ENCODE data around the gene DIPK1A. TPM values are rescaled to one million over a fixed set of nuclear protein-coding genes. Genes with fewer than 3 reads are reported as not detected.
A peak's percentile ranks its signal among the peaks of the same experiment; 100 is the strongest.

DIPK1A gene
- total RNA-seq, 1 experiment from 2014 or later = 8.6 TPM

DNA sequence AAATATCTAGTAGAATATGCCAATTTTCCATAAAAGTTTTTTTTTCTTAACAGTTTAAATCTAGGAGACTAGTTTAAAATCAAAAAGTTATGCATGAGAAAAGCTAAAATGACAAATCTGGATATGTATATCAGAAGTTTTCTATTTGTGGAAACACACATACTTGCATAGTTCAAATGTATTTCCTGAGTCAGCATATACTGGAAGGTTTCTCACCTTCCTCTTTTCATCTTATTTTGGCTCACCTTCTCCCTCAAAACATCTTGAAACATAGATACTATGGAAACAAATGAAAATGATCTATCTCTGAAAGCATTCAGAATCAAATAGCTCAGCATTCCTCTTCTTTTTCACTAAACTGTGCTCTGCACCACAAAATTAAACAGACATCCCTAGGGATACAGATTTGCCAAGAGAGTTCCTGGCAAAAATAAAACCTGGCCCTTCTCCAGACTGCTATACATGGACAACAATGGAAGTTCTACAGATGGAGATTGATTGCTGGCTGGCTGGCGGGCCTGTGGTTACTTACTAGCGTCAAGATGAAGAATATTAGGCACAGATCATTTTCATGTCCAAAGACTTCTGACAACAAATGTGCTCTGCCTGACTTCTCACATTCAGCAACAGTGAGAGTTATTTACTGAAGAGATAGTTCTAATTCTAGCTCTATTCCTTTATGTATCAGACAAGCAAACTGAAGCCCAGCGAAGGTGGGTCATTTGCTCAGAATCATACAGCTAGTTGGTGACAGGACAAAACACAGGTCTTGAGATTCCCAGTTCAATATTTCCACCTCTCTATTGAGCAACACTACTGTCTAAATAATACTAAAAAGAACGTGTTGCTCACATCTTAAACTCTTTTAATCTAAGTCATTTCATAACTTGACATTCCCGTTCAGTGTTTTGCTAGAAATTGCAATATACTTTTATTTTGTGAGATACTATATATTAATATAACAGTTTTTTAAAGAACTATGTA, 26.6 kb downstream of the DIPK1A start:
- in situ Hi-C loops (cut with HindIII; ENCODE audit: low pct_unique_long_range_greater_than_20kb, low sequenced_read_pairs) = no loop called here
- no peak for DNase-seq (ENCODE audit: low read depth)

DNA sequence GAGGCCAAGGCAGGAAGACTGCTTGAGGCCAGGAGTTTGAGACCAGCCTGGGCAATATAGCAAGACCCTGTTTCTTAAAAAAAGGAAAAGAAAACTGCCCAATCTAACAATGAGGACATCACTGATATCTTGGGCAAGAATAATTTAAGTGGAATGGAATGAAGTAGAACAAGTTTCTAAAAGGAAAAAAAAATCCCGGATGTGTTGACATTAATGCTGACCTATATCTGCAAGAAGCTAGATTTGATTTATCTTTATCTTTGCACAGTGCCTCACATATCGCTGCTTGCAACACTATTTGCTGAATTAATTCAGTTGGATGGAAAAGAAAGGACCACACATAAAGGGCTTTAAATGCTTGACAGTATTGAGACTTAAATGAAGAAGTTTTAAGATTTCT, 27.8 kb downstream of the DIPK1A start:
- DNase-seq (ENCODE audit: low read depth) = no peak
- in situ Hi-C loops (cut with HindIII; ENCODE audit: low pct_unique_long_range_greater_than_20kb, low sequenced_read_pairs) = no loop called here

GRCh38 chr1:92931691-92932090, 29.6 kb downstream of the DIPK1A start:
- in situ Hi-C loops (cut with HindIII; ENCODE audit: low pct_unique_long_range_greater_than_20kb, low sequenced_read_pairs) = no loop called here
- no peak for DNase-seq (ENCODE audit: low read depth)

- no peak for DNase-seq (ENCODE audit: low read depth)
- in situ Hi-C loops (cut with HindIII; ENCODE audit: low pct_unique_long_range_greater_than_20kb, low sequenced_read_pairs) = no loop called here
Observed at GRCh38 chr1:92929461-92929860, 31.8 kb downstream of the DIPK1A start.

- in situ Hi-C loops (cut with HindIII; ENCODE audit: low pct_unique_long_range_greater_than_20kb, low sequenced_read_pairs) = no loop called here
- no peak for DNase-seq (ENCODE audit: low read depth)
Observed at GRCh38 chr1:92927870-92928269, 33.4 kb downstream of the DIPK1A start.

DNA sequence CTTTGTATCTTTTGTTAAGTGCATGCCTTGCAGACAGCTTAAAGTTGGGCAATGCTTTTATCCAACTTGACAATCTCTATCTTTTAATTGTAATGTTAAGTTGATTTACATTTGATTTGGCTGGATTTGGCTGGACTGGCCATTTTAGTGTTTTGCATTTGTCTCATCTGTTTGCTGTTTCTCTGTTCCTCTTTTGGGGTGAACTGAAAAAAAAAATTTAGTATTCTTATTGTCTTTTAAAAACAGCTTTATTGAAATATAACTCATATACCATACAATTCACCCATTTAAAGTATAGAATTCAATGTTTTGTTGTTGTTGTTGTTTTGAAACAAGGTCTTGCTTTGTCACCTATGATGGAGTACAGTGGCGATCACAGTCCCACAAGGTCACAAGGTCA, 34.4 kb downstream of the DIPK1A start:
- in situ Hi-C loops (cut with HindIII; ENCODE audit: low pct_unique_long_range_greater_than_20kb, low sequenced_read_pairs) = no loop called here

DNA sequence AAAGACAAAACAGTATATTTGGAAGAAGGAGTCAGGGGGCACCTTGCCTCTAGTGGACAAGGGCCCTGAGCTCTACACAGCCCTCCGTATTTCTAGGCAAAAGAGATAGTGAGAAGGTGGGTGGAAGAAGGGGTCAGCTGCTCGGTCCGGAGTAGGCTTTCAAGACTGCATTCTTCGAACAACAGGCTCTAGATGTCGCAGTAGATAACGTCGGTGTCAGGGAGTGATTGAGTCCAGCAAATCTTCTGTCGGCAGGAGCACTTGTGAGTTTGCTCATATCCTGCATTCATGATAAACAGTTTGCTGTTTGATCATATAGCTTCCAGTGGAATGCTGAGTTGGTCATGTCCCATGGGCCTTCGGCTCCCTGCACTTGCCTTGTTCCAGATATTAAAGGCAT, 36.8 kb downstream of the DIPK1A start:
- in situ Hi-C loops (cut with HindIII; ENCODE audit: low pct_unique_long_range_greater_than_20kb, low sequenced_read_pairs) = no loop called here
- no peak for DNase-seq (ENCODE audit: low read depth)

More for the DNA sequence above, 34.4 kb downstream of the DIPK1A start:
- DNase-seq (ENCODE audit: low read depth) = no peak

GRCh38 chr1:92923664-92924063, 37.6 kb downstream of the DIPK1A start:
- in situ Hi-C loops (cut with HindIII; ENCODE audit: low pct_unique_long_range_greater_than_20kb, low sequenced_read_pairs) = no loop called here
- no peak for DNase-seq (ENCODE audit: low read depth)

DNA sequence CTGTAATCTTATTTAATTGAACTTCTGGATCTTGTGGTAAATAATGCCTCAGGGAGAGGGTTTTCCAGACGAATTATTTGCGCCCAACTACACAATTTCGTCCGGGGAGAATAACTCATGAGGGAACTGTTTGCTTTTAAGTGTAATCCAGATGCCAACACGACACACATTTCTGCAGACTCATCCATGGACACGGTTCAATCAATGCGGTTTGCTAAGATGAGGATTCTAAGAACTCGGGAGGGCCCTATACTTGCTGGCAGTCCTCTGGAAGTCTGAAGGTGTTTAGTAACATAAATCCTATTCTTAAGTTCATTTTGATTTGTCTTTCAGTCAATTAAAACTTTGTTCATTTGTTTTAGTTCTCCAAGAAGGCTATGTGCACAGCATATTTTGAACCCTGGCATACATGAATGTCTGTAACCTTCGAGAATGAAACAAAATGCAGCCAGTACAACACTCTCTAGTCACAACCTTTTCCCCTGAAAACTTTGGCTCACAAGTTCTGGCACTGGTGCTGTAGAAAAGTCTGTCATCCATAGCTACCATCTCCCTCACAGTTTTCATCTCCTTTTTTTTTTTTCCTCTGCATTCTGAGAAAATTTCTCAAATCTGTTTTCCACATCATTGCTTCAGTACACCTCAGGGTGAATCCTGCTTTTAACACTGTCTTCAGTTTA, 38.8 kb downstream of the DIPK1A start:
- peak; percentile 61 for DNase-seq (ENCODE audit: low read depth)
- in situ Hi-C loops (cut with HindIII; ENCODE audit: low pct_unique_long_range_greater_than_20kb, low sequenced_read_pairs) = no loop called here

DNA sequence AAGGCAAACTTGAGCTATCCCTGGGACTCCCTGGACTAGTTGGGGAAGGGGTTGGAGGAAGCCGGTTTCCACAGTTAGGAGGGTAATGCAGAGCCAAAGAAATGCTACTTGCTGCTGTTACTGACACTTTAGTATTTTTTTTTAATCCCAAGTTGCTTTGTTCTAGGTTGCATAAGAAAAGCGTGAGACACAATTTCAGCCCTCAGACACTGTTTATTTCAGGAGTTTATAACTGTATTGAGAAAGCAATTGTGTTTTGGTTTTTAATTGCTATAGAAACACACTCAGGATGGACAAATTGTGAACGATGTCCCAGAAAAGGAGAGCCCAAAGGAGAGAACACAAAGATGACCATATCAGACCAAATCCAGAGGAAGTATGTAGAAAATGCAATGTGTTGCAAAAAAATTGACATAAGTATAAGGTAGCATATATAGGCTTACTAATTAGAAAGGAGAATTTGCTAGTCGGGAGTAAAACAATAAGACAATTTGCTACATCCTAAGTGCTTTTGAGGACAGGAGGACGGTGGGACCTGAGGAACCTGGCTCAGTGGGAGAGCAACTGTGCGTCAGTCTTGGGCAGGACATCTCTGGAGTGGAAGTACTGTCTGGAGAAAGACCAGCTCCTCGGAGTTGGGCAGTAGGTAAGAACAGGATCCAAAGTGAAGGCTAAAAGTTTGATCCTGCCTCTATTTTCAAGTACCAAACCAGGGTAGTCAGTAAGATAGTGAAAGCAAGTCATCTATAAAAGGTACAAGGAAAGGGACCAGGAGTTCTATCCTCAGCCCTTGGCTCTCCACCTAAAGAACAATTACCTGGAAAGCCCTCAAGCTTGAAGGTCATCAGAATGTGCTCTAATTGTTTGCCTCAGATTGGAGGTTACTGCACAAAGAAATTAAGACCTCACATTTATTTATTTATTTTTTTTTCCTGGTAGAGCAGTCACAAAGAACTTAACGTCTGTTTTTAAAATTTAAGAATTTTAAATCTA, 39.9 kb downstream of the DIPK1A start:
- no peak for DNase-seq (ENCODE audit: low read depth)
- in situ Hi-C loops (cut with HindIII; ENCODE audit: low pct_unique_long_range_greater_than_20kb, low sequenced_read_pairs) = no loop called here

DNA sequence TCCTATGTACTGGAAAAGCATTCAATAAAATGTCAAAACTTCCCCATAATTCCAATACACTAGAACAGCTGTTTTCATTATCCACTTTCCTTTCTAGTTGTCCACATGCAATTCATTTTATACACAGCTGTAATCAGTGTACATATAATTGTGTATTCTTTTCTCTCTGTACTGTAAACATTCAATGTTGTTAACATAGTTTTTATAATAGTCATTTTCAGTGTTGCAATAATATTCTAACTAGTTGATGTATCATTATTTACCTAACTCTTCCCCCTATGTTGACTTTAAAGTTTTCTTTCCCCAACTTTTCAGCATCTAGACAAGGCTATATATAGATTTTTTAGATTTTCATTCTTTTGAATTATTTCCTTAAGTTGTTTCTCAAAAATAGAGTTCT, 44.4 kb downstream of the DIPK1A start:
- DNase-seq (ENCODE audit: low read depth) = no peak
- in situ Hi-C loops (cut with HindIII; ENCODE audit: low pct_unique_long_range_greater_than_20kb, low sequenced_read_pairs) = no loop called here

DNA sequence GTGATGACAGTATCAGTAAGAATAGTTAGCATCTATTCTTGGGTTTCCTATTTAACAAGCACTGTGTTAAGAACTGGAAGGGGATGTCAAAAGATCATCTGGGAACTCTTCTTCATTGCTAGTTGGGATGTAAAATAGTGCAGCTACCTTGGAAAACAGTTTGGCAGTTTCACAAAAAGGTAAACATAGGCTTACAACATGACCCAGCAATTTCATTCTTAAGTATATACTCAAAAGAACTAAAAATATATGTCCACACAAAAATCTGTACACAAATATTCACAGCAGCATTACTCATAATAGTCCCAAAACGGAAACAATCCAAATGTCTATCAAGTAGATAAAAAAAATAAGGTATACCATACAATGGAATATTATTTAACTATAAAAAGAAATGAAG, 45.7 kb downstream of the DIPK1A start:
- no peak for DNase-seq (ENCODE audit: low read depth)
- in situ Hi-C loops (cut with HindIII; ENCODE audit: low pct_unique_long_range_greater_than_20kb, low sequenced_read_pairs) = no loop called here

GRCh38 chr1:92913093-92913819, 48.0 kb downstream of the DIPK1A start:
- no peak for DNase-seq (ENCODE audit: low read depth)
- in situ Hi-C loops (cut with HindIII; ENCODE audit: low pct_unique_long_range_greater_than_20kb, low sequenced_read_pairs) = no loop called here

- DNase-seq (ENCODE audit: low read depth) = no peak
- in situ Hi-C loops (cut with HindIII; ENCODE audit: low pct_unique_long_range_greater_than_20kb, low sequenced_read_pairs) = no loop called here
Observed at GRCh38 chr1:92910081-92910480, 51.2 kb downstream of the DIPK1A start.

DNA sequence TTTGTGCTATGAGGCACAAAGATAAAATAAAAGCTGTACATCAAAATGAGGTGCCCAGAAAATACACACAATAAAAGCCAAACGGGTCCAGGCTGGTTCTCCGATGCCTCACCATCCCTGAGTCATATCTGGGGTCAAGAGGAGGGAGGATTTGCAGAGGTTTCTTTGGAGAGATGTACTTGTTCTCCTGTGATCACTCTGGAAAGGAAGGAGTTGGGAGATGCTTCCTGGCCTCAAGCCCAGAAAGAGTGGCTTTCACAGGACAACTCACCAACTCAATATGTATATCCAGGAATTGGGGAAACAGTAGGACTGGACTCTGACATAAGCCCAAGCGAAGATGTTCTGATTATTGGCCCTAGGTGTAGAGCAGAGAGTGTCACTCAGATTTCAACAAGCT, 51.9 kb downstream of the DIPK1A start:
- in situ Hi-C loops (cut with HindIII; ENCODE audit: low pct_unique_long_range_greater_than_20kb, low sequenced_read_pairs) = no loop called here
- peak; percentile 38 for DNase-seq (ENCODE audit: low read depth)

DNA sequence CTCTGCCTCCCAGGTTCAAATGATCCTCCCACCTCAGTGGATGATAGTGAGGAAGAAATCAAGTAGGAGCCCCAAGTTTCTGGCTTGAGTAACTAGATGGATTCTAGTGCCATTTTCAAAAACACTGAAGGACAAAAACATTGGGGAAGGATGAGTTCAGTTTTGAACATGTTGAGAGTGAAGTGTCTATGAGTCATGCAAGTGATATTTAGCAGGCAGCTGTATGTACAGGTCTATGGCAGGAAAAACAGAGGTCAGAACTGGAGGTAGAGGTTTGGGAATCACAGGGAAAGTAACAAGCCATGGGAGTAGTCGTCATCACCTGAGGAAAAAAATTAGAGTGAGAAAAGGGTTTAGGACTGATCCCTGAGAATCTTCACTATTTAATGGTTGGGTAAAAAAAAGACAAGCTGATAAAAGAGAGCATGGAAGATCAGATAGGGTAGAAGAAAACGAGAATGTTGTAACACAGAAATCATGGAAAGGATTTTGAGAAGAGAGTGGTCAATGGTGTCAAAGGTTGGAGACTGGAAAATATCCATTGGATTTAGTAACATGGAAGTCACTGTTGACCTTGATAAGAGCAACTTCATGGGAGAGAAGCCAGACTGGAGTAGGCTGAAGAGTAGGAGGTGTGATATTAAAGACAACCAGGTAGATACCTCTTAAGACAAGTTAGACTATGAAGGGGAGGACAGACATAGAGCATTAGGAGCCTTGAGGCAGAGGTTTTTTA, 53.1 kb downstream of the DIPK1A start:
- DNase-seq (ENCODE audit: low read depth) = no peak
- in situ Hi-C loops (cut with HindIII; ENCODE audit: low pct_unique_long_range_greater_than_20kb, low sequenced_read_pairs) = no loop called here

DNA sequence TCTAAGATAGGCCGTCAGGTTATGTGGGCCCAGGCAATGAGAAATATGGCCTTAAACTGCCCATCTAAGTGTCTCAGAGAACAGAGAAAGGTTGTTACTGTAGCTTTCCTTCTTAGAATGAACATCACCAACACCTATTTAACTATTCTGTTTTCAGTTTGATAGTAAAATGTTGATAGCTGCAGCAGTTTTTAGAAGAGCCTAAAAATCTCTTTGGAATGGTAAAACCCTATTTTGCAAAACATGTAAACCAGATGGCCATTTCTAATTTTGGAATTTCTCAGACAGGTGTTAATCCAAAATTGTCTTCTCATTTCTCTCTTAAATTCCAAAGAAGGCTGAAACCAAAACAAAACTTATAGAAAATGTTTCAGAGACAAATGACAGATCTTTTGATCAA, 57.5 kb downstream of the DIPK1A start:
- in situ Hi-C loops (cut with HindIII; ENCODE audit: low pct_unique_long_range_greater_than_20kb, low sequenced_read_pairs) = no loop called here
- DNase-seq (ENCODE audit: low read depth) = no peak

Data from Caki2 (cell line).